ENCODE measurements around the gene ZBP1.

Gene ZBP1

GRCh38 chr20:57586370-57586793 is 33.8 kb downstream of the ZBP1 start:
- no peak for DNase-seq (ENCODE audit: low read depth)

DNA sequence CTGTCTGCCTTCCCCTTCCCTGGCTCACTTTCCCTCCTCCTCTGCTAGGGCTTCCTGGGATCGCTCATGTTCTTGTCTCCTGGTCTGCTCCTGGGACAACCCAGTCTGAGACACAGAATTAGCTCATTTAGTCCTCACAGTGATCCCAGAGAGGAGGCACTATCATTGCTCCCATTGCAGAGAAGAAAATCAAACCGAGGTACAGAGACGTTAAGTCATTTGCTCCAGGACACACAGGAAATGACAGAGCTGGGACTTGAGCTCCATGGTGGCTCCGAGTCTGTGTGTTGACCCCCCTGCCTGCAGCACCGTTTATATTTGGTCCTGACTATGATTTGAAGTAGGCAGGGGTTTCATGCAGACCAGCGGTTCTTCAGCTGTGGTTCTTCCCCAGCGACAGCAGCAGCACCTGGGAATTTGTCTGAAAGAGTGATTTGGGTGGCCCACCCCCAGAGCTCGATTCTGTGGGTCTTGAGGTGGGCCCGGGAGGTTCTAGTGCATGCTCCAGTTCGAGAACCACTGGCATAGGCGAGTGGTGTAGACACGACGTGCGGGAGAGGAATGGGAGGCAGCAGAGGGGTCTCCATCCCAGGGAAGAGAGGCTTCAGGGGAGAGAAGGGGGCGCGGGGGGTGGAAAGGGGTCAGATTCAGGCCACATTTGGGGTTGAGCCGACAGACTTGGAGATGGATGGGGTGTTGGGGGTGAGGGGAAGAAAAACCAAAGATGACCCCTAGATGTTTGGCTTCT is 34.6 kb downstream of the ZBP1 start:
- no peak for DNase-seq (ENCODE audit: low read depth)

DNA sequence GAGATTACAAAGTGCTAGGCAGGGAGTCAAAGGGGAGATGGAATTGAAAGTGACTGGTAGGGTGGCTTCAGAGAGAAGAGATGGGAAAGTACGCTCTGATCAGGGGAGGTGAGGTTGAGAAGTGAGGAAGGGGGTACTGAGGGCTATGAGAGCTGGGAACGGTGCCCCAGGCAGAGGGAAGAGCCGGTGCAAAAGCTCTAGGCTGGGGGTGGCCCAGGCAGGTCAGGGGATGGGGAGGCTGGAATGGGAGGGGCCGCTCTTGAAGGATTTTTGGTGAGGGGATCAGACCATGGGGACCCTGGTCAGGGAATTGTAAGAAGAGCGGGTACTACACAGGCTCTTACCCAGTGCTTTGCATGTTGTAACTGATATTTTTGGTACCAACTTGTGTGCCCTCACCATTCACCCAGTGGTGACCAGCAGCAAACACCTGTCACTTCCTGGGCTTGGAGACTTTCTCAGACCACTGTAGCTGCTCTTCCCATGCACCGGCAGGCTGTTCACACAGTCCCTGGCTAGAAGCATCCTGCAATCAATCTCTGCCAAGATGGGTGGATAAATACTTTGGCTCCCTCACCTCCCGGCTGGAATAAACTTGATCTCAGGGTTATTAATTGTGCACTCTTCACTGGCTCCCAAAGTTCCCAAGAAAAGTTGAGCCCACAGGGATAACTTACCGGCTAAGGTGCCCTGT is 35.3 kb downstream of the ZBP1 start:
- no peak for DNase-seq (ENCODE audit: low read depth)

DNA sequence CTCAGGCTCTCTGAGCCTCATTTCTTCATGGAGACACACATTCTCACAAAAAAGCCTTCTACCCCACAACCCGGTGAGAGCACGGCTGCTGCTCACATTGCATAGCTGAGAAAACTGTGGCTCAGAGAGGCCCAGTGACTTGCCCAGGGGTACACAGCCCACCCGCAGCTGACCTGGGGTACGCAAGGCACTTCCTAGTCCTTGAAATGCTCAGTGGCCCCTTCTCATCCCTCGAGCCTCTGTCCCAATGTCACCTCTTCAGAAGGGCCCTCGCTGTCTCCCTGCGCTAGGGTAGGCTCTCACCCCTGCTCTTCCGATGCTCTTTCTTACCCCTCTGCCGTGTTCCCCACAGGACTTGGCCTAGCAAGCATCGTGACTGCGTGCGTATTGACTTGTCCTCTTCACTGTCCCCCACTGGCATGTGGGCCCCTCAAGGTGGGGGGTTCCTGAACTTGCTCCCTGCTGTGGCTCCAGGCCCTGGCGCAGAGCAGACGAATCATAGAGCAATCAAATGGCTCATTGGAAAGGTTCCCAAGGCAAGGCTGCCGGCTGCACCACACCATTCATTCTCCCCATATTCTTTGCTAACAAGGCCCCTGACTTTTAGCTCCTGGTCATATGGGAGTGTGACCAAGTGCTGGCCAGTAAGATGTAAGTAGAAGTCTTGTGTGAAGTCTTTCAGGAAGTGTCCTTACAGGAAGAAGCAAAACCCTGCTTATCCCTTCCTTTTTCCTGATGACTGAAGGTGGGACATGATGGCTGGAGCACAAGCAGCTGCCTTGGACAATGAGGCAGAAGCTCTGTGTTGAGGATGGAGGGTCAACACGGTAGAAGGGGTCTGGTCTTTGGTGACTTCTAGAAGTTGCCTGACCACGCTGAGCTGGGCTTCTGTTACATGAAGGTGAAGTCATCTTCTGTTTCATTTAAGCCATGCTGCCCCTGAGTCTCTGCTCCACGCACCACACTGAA is 36.7 kb downstream of the ZBP1 start:
- no peak for DNase-seq (ENCODE audit: low read depth)

DNA sequence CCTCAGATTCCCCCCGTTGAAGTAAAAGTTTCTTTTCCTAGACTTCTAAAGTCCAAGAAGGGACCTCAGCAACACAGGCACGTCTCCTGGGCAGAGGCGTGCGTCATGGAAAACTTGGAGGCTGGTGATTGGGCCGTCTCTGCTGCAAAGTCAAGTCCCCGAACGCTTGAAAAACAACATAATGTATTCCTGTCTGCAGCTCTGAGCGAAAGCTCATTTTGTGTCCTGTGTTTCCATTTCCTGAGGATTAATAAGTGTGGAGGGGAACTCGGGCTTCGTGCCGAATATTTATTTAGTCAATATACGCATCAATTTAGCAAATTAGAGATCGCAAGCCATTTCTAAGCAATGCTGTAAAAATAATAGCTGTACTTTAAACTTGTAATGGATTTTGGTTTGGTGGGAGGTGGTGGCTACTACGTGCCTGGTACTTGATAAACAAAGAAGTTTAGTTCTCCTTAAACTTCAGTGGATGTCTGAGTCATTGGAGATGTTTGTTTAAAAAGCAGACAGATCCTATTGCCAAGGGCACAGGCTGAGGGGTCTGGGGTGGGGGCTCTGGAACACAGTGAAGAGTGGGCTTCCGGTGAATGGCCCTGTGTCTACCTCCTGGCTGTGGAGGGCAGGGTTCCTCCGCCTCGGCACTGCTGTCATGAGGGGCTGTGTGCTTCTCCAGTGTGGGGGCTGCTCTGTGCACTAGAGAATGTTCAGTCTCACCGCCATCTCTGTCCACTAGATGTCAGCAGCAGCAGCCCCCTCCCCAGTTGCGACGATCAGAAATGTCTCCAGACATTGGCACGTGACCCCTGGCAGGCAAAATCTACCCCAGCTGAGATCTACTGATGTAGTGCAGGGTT is 37.6 kb downstream of the ZBP1 start:
- no peak for DNase-seq (ENCODE audit: low read depth)

- DNase-seq (ENCODE audit: low read depth): no peak
These were observed 38.2 kb downstream of the ZBP1 start for GRCh38 chr20:57582029-57582378.

DNA sequence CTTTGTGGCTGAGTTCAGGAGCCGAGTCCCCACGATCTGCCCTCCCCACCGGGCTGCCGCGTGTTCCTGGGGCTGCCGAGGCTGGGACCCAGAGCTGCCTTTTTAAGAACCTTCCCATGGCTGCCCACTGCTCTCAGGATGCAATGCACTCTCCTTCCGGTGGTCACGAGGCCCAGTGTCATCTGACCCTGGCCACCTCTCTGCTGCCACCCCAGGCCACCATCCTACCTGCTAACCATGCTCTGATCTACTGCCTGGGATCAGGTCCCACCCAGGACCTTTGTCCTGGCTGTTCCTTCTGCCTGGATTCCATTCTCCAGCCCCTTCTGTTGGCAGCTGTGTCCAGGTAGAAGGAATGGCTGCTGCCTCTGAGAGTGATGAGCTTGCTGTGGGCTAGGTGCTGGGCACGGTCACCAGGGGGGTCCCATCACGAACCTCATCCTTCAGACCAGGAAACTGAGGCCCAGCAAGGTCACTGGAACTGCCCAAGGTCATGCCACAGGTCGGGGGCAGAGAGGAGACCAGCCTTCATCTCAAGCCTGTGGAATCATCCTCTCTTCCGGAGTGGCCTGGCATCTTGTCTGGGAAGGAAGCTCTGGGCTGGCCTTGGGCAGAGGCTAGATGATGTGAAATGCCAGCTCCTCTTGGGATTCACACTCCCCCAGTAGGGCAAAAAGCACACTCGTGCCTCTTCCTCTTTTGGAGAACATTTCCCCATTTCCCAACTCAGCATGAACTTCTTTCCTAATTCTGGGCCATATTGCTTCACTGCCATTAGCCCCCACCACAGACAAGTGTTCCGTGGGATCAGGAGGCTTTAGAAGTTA is 38.8 kb downstream of the ZBP1 start:
- no peak for DNase-seq (ENCODE audit: low read depth)

GRCh38 chr20:57580478-57581201 is 39.6 kb downstream of the ZBP1 start:
- DNase-seq (ENCODE audit: low read depth): no peak

DNA sequence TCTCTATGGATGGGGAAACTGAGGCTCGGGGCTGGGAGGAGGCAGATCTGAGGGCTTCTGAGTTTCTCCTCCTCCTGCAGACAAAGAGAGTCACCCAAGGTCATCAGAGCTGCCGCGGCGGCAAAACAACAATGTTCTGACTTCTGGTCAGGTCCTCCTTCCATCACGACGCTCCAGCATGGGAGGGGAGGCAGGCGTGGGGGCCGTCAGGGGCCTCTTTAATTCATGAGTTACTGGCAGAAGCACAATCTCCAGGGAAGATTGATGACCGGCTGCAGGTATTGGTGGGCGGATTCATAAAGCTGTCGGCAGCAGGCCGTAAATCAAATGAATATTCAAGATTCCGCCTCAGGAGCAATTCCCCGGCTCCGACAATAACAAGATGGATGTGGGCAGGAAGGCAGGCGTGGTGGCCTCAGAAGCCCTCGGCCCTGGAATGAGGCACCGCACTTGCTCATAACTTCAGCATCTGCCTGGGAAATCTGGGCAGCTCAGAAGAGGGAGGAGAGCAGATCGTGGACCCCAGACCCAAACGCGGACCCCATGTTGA is 40.3 kb downstream of the ZBP1 start:
- DNase-seq (ENCODE audit: low read depth): no peak

DNA sequence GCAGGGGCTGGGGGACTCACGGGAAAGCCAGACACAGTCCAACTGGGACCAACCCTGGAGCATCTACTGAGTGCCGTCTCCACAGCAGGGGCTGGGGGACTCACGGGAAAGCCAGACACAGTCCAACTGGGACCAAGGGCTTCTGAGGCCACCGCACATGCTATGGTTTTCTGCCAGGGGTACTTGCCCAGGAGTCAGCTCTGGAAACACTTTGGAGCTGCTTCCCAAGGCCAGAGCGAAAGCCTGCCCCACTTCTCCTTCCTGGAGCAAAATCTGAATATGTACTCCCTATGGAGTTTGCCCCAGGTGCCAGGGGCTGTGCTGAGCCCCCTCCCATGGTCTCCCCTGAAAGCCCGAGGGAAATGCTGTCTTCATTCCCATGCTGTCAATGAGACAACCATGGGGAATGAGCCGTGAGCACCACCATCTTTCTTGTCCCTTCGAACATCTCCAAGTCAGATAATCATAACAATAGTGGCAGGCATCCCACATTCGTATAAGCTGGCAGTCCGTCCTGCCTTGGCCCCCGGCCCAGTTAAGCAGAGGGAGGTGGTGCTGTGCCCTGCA is 40.8 kb downstream of the ZBP1 start:
- DNase-seq (ENCODE audit: low read depth): no peak

DNA sequence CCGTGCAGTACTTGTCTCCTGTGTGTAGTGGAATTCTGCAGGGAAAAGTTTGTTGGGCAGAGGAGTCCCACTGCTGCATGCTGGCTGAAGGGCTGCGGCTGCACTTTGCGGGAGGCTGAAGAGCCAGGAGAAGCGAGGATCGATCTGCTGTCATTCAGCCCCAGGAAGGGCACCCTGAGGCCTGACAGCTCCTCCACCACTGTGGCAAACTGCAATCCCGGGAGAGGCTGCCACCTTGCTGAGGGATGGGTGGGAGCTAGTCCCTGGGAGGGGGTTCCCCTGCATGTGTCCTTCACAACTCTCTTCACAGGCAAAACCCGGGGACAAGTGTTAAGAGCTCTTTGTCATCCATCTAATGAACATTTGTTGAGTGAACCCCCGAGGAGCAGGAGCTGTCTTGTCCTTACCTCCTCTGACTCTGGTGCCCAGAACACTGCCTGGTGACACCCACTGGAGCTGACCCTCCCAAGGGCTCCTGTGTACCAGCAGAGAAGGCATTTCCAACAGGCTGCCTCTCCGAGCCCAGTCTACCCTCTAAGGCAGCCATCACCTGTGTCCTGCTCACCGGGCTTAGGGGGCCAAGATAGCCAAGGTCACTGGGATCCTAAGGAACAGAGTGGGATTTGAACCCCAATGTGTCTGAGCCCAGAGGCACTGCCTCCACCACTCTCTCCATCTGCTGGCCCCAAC is 41.6 kb downstream of the ZBP1 start:
- DNase-seq (ENCODE audit: low read depth): no peak

- DNase-seq (ENCODE audit: low read depth): no peak
These were observed 42.3 kb downstream of the ZBP1 start for GRCh38 chr20:57577679-57578475.

- DNase-seq (ENCODE audit: low read depth): no peak
These were observed 43.3 kb downstream of the ZBP1 start for GRCh38 chr20:57576617-57577550.

DNA sequence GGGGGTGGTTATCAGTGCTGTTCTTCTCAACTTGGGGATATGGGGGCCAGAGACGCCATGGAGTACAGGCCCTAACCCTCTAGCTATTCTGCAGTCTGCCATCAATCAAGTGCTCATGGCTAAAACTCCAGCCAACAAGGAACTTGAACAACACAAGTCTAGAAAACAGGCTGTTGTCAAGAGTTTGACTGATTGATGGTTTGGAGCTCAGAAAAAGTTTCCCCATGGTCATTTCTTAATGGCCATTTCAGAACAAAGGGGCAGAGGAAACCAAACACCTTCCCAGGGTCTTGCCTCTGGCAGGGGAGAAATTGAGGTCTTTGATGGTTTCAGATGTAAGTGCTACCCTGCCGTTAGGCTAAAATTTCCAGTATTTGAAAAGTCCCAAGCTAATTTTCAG is 44.2 kb downstream of the ZBP1 start:
- no peak for DNase-seq (ENCODE audit: low read depth)

- DNase-seq (ENCODE audit: low read depth): no peak
These were observed 45.3 kb downstream of the ZBP1 start for GRCh38 chr20:57574954-57575353.

- DNase-seq (ENCODE audit: low read depth): no peak
These were observed 46.3 kb downstream of the ZBP1 start for GRCh38 chr20:57573894-57574293.

DNA sequence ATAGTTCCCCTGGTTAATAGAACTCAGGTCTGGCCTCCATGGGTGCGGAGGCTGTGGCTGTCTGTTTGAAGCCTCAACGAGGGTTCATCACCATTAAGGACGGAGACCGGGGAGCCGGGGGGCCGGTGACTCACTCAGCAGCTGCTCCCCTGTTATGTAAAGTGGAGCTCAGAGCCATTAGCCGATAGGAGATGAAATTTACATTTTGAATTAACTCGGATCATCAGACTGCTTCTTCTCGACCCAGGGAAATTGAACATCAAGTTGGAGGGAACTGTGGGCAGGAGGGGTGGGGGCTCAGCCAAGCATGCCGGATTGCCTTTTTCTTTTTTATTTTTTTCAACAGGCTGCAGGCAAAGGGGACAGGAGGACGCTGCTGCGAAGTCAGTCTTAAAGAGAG is 47.0 kb downstream of the ZBP1 start:
- DNase-seq (ENCODE audit: low read depth): no peak

All from T-helper 22 cell (primary cell).